ENCODE measurements around the gene ALKBH4.
"Not testable (repeated sequence)": the region's sequence is repeated elsewhere in the genome, so short reads cannot be mapped to it uniquely, and the experiment has no call there.

The ALKBH4 gene

GRCh38 chr7:102454932-102455331 lies 9.7 kb downstream of the ALKBH4 start:
- not testable (repeated sequence) for DNase-seq (ENCODE audit: low read depth)

- DNase-seq (ENCODE audit: low read depth): no peak
These were observed 10.2 kb downstream of the ALKBH4 start for GRCh38 chr7:102454468-102454867.

GRCh38 chr7:102453319-102453718 lies 11.3 kb downstream of the ALKBH4 start:
- DNase-seq (ENCODE audit: low read depth): no peak

- DNase-seq (ENCODE audit: low read depth): no peak
These were observed 12.2 kb downstream of the ALKBH4 start for GRCh38 chr7:102452451-102452850.

- no peak for DNase-seq (ENCODE audit: low read depth)
These were observed 13.2 kb downstream of the ALKBH4 start for GRCh38 chr7:102451371-102452054.

- no peak for DNase-seq (ENCODE audit: low read depth)
These were observed 14.4 kb downstream of the ALKBH4 start for GRCh38 chr7:102450242-102450641.

- no peak for DNase-seq (ENCODE audit: low read depth)
These were observed 15.5 kb downstream of the ALKBH4 start for GRCh38 chr7:102449136-102449535.

- DNase-seq (ENCODE audit: low read depth): no peak
These were observed 17.4 kb downstream of the ALKBH4 start for GRCh38 chr7:102447311-102447710.

GRCh38 chr7:102446387-102447156 lies 18.1 kb downstream of the ALKBH4 start:
- no peak for DNase-seq (ENCODE audit: low read depth)

GRCh38 chr7:102445674-102446071 lies 19.0 kb downstream of the ALKBH4 start:
- no peak for DNase-seq (ENCODE audit: low read depth)

- DNase-seq (ENCODE audit: low read depth): no peak
These were observed 19.5 kb downstream of the ALKBH4 start for GRCh38 chr7:102444961-102445673.

- DNase-seq (ENCODE audit: low read depth): peak; percentile 23
These were observed 24.5 kb downstream of the ALKBH4 start for GRCh38 chr7:102439963-102440795.

- DNase-seq (ENCODE audit: low read depth): no peak
These were observed 28.5 kb downstream of the ALKBH4 start for GRCh38 chr7:102436118-102436517.

GRCh38 chr7:102434039-102434486 lies 30.6 kb downstream of the ALKBH4 start:
- no peak for DNase-seq (ENCODE audit: low read depth)

GRCh38 chr7:102433219-102434038 lies 31.2 kb downstream of the ALKBH4 start, which contains the start of gene ORAI2:
ORAI2 (plus strand) TSS chr7:102433575; CDS start chr7:102438957, 5,382 bp downstream.
- DNase-seq (ENCODE audit: low read depth): no peak

- no peak for DNase-seq (ENCODE audit: low read depth)
These were observed 32.0 kb downstream of the ALKBH4 start for GRCh38 chr7:102432442-102433218.

GRCh38 chr7:102431617-102432298 lies 32.9 kb downstream of the ALKBH4 start:
- DNase-seq (ENCODE audit: low read depth): no peak

GRCh38 chr7:102429141-102429899 lies 35.3 kb downstream of the ALKBH4 start:
- DNase-seq (ENCODE audit: low read depth): no peak

- no peak for DNase-seq (ENCODE audit: low read depth)
These were observed 37.7 kb downstream of the ALKBH4 start for GRCh38 chr7:102427019-102427405.
